DND-41 (cell line): ENCODE data around the gene PKN3.

Experiments used
- CTCF ChIP-seq: IDR thresholded peaks from 2 replicates; pipeline ENCODE4 v1.5.1; 2012; ENCODE audit warnings: borderline replicate concordance, low read length, moderate library complexity, mild to moderate bottlenecking; ENCODE audit not compliant: poor library complexity, severe bottlenecking; ENCODE audit errors: extremely low read depth
- EZH2 ChIP-seq: IDR thresholded peaks from 3 replicates; pipeline ENCODE4 v1.6.1; 2012; ENCODE audit warnings: borderline replicate concordance, low read depth, mild to moderate bottlenecking, moderate library complexity, low read length, inconsistent platforms; ENCODE audit not compliant: severe bottlenecking

GRCh38 chr9:128707446-128707845 lies 5.1 kb downstream of the PKN3 start:
- TF ChIP-seq CTCF (no peak), EZH2 (no peak)
